Measurements from ENCODE around the gene RGS7.

DNA sequence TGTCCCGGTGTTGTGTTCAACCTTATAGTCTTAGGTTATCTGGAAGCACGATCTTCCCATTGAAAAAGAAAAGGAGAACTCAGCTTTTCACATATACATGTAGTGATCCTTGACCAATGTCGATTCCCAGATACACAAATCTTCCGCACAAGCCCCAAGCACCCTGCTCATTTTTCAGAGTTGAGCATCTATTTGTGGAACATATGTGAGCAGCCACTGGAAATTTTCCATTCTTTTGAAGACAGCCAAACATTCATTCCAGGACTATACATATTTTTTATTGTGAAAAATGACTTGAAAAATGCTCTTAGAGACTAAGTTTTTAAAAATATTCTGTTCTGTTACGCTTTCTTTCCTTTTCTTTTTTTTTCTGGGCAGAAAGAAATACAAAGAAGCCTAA, 371.9 kb downstream of the RGS7 start:
- no peak for TF ChIP-seq EZH2 (IDR thresholded peaks at IDR 0.05; ENCODE audit: borderline replicate concordance, insufficient read depth, low read length, poor library complexity, severe bottlenecking)
- TF ChIP-seq, protein P1, sequence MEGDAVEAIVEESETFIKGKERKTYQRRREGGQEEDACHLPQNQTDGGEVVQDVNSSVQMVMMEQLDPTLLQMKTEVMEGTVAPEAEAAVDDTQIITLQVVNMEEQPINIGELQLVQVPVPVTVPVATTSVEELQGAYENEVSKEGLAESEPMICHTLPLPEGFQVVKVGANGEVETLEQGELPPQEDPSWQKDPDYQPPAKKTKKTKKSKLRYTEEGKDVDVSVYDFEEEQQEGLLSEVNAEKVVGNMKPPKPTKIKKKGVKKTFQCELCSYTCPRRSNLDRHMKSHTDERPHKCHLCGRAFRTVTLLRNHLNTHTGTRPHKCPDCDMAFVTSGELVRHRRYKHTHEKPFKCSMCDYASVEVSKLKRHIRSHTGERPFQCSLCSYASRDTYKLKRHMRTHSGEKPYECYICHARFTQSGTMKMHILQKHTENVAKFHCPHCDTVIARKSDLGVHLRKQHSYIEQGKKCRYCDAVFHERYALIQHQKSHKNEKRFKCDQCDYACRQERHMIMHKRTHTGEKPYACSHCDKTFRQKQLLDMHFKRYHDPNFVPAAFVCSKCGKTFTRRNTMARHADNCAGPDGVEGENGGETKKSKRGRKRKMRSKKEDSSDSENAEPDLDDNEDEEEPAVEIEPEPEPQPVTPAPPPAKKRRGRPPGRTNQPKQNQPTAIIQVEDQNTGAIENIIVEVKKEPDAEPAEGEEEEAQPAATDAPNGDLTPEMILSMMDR (IDR thresholded peaks at IDR 0.05; ENCODE audit: poor library complexity, severe bottlenecking): no peak
- TF ChIP-seq POLR2AphosphoS5 (IDR thresholded peaks at IDR 0.05): no peak
- no peak for TF ChIP-seq TAF1 (IDR thresholded peaks at IDR 0.05; ENCODE audit: low read depth)
- no peak for TF ChIP-seq RAD21 (conservative IDR thresholded peaks at IDR 0.05)
- TF ChIP-seq MXI1 (conservative IDR thresholded peaks at IDR 0.05; ENCODE audit: poor library complexity, severe bottlenecking): no peak
